GM21528 (cell line): ENCODE data around the gene ICAM4.
"Not testable (repeated sequence)": the region's sequence is repeated elsewhere in the genome, so short reads cannot be mapped to it uniquely, and the experiment has no call there.

Source experiments
- ATAC-seq: cut with Tn5 transposase; IDR thresholded peaks from one replicate; pipeline ENCODE4 v1.9.1; 2021; ENCODE audit warnings: mild to moderate bottlenecking, moderate library complexity; ENCODE audit not compliant: unreplicated experiment, low FRiP score

The ICAM4 gene

GRCh38 chr19:10335352-10335985 lies 48.7 kb downstream of the ICAM4 start:
- no peak for ATAC-seq

GRCh38 chr19:10336725-10337124 lies 50.0 kb downstream of the ICAM4 start:
- not testable (repeated sequence) for ATAC-seq
